ENCODE data around the gene CRYBA4.

DNA sequence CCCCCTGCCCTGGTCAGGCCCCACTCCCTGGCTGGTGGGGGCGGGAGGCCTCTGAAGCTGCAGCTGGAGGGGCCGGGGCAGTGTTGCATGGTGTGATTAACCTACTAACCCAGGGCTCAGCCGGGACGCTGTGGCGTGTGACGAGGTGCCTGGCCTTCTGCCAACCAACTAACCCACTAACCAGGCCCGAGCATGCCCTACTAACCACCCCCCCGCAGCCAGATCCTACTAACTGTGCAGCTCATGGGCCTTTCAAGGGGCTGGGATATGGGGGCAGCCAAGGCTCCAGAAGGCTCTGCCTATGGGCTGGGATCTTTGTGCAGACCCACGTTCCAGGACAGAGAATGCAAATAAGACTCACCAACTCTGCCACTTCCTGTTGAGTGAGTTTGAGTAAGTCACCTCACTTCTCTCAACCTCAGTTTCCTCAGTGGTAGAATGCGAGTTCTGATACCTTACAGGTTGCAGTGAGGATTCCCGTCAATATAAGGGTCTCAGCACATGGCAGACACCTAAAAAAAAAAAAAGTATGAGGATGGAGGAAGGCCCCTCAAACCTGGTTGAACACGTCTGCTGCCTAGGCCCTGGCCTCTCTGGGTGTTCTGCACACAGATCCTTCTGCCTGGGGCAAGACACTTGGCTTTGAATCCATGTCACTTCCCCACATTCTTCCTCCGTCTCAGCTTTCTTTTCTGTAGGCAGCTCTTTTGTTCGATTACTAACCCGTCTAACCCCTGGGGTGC, 49.7 kb downstream of the CRYBA4 start:
- TF ChIP-seq ZNF384 (IDR thresholded peaks at IDR 0.05) (no peak), L3MBTL2 (conservative IDR thresholded peaks at IDR 0.05) (no peak), ARNT (IDR thresholded peaks at IDR 0.05) (no peak)
